ENCODE data around the gene ARHGEF28.
A peak's percentile ranks its signal among the peaks of the same experiment; 100 is the strongest.

Gene ARHGEF28

DNA sequence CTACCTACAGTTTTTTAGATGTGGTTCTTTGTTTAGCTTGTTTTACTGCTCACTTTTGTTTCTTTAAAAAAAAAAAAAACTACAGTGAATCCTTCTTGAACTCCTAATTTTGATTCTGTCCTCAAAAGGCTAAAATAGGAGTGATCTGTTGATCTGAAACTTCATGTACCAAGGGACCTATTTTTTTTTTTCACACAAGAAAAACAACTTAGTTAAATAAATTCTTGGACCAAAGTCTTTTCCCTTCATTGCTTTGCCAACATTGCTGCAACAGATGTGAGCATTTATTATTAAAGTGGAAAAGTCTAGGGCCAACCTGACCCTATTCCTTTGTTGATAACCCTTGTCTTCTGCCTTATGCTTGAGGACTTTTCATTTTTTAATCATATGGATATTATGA is 236.8 kb downstream of the ARHGEF28 start:
- FAIRE-seq: no peak

DNA sequence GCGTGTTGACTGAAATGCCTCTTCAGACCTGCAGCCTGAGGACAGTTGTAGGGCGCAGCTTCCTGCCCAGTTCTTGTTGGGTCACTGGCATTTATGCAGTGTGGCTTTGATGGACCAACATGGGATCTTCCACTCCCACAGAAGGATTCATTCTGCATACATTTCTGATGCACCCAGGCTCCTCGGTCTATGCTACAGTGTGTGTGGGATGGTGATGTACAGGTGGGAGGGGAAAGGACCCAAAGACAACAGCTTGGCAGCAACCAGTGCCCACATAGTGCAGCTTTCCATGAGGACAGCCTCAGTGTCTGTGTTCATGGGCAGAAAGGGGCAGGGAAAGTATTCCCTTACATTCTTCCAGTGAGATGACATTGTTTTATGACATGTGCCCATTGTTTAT is 237.9 kb downstream of the ARHGEF28 start:
- FAIRE-seq: no peak

DNA sequence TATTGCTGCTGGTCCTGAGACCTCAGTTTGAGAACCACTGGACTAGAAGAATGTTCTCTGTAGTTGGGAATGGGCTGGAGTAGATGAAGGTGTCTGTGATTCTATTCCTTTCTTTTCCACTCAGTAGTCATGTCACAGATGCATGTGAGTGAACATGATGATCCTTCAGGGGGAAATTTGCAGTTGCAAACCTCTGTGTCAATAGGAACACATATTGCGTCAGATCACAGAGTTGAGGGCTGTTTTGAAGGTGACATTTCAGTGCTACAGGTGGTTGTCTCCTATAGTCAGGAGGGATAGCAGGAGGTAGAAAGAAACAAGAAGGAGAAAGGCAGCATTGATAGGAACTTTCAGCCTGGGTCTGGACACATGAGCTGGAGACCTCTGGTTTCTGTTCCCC is 239.3 kb downstream of the ARHGEF28 start:
- FAIRE-seq: no peak

DNA sequence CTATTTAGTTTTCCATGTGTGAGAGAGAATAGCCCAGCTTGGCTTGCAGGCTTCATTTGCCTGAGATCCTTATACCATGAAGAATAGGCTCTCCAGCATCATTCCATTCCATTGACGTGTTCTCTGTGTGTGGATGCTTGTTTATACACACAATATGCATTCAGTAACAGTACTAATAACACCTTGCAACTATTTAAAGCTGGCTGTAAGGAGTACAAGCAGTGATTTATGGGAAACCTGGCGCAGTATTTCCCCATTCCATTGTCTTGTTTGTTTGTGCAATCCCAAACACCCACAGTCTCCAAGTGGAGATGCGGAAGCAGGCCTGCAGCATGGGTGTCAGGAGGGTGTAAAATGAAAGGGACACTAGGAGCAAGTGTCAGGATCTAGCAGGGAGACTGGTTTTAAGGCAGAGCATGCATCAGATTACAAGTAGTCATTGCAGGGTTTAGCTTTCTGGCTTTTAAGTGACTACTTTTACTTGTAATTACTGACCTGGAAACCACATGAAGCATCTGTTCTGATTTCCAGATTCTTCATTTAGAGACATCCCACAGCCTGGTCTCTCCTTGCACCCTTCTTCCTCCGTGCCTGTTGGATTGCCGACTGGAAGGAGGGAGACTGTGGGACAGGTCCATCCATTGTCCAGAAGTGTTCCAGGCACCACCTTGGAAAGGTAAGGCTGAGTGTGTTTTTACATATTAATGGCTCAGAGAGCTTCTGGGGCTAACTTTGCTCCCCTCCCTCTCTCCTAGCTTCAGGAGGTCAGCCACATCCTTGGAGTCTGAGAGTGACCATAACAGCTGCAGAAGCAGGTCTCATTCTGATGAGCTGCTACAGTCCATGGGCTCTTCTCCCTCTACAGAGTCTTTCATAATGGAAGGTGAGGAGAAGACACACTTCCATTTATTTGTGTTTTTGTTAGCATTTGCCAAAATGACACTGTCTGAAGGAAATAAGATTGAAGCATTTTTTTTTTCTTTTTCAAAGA is 241.6 kb downstream of the ARHGEF28 start:
- no peak for FAIRE-seq

DNA sequence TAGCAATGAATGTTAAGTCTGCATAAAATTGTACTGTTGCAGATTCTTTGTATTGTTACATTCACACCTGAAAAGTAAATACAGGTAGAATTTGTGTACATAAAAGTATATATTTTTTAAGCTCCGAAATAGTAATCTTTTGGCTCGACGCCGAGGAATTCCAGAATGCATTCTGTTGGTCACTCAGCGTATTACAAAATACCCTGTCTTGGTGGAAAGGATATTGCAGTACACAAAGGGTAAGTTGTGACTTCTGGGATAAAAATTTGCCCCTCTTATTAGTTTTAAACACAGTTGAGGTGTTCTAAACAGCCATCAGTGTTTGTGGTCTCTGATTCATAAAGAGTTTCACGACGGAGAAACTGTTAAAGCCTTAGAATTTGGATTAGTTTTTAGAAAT is 257.6 kb downstream of the ARHGEF28 start:
- FAIRE-seq: no peak

DNA sequence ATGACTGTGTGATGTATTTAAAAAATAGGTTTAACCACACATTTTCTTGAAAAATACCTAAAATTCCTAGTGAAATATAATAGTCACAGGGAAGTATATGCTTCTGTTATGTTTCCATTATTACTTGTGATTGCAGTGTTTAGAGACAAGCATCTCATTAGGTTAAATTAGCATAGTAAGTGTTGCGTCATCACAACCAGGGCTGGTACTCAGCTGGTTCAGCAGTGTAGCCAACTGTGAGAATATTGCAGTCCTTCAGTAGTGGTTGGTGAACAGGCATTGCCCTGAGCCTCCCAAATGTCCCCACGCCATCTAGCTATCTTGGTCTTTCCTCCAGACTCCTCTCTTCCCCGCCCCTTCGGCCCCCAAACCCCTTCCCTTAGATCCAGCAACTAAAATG is 261.7 kb downstream of the ARHGEF28 start:
- no peak for FAIRE-seq

DNA sequence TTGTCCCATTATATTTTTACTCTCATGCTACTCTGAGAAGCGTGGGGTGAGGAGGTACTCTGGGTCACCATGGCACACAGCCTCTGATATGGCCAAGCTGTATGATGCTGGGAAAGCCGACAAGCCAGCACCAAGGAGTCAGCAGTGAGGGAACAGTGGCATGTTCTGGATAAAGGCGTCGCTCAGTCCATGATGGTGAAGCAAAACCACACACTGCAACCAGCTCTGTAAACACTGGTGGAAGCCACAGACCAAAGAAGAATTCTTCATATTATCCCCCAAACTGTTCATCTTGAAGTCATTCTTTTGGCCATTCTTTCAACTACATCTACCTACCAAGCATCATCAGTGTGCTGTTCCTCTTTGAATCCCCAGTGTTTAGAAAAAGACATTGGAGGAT is 264.6 kb downstream of the ARHGEF28 start:
- FAIRE-seq: no peak

DNA sequence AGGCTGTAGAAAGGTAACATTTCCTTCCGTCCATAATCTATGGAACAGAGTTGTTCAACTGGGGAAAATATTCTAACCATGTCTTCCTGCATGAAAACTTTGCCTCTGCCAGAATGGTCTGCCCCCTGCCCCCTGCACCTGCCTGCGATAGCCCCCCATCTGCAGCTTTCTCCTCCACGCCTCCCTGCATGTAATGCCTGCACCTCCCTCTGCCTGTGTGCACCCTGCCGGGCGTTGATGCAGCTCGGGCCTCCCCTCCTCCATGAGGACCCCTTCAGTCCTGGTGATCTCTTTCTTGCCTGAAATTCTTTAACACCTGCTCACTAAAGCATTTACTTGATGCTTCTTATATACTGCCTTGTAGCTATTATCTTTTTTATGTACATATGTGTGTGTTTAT is 266.2 kb downstream of the ARHGEF28 start:
- FAIRE-seq: no peak

DNA sequence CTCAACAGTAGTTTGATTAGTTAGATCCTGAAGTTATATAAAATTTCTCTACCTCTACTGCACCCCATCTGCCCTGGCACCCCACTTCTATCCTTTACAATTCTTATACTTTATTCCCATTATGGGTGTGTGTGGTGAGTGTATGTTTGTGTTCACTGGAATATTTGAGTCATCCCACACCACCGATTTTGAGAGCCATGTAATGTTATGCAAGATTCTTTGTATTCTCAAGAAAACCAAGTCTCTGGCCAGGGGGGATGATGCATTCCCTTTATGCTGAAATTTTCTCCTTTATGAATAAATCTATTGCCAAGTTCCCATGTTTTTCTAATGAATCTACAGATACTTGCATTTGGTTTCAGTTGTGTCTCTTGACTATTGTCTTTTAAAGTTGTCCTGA is 266.8 kb downstream of the ARHGEF28 start:
- FAIRE-seq: no peak

DNA sequence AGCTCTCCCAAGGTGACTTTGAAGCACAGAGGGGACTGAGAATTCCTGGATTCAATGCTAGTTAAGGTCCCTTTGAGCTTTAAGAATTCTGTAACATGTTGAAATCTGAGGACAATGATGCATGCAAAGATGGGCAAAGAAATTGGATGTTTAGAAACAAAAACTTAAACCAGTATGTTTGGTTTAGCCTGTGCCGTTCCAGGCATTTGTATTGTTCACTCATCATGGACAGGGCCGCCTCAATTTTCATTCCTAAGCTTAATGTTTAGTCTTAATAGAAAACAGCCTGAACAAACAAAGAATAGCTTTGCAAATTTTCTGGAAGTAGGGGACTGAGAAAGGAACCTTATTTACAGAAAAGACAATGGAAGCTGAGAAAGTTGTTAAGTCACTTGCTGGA is 267.8 kb downstream of the ARHGEF28 start:
- no peak for FAIRE-seq

DNA sequence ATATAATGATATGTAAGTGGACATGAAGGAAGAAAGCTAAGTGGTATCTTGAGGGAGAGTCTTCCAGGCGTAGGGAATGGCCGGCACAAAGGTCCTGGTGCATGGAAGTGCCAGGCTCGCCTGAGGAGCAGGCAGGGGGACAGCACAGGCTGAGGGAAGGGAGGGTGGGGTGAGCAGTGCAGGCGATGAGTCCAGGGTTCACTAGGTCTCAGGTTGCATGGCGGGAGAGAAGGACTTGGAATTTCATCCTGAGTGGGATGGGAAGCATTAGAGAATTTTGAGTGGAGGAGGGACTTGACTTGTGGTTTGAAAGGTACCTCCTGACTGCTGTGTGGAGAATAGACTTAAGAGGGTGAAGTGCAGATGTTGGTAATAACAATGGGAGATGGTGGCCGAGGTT is 268.9 kb downstream of the ARHGEF28 start:
- FAIRE-seq: no peak

DNA sequence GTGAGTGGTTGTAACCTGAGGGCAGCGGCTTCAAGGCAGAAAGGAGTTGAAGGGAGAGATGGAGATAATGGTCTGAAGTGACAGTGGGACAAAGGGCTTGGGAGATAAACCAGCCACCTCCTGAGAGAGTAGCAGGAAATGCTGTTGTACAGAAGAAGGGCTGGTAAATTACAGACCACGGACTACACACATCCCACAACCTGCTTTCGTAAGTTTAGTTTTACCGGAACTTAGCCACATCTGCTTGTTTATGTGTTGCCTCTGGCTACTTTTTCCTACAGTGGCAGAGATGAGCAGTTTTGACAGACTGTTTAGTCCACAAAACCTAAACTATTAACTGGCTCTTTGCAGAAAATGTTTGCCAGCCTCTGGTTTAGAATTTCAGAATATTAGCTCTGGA is 269.5 kb downstream of the ARHGEF28 start:
- no peak for FAIRE-seq

DNA sequence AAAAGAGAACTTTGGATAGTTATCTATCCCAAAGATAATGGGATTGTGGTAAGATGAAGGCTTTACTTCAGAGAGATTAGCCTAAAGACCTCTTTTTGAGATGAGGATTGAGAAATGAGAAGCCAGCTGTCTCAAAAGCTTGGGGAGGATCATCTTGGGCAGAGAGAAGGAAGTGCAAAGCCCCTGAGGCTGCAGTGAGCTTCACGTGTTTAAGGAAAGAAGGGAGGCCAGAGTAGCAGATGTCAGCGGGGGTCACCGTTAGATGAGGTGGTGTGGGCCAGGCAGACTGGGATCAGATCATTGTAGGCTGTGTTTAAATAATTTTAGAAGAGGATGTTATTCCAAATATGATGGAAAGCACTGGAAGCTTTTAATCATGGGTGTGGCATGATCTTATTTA is 270.1 kb downstream of the ARHGEF28 start:
- FAIRE-seq: no peak

DNA sequence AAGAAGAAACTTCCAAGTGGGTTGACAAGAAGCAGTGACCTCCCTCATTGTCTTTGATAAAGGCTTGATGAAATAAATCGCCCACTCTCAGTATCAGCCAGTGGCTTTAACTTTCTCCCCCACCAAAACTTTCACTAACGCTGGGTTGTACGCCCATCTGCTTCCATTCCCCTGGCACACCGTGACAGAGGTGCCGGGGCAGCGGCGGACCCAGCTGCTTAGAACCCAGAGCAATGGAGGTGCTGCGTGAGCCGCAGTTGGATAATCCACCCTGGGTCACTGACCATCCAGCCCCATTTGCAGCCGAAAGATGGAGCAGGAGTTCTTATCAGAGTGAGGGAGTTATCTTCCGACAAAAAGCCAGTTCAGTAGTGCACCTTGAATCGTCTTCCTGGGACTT is 270.7 kb downstream of the ARHGEF28 start:
- no peak for FAIRE-seq

DNA sequence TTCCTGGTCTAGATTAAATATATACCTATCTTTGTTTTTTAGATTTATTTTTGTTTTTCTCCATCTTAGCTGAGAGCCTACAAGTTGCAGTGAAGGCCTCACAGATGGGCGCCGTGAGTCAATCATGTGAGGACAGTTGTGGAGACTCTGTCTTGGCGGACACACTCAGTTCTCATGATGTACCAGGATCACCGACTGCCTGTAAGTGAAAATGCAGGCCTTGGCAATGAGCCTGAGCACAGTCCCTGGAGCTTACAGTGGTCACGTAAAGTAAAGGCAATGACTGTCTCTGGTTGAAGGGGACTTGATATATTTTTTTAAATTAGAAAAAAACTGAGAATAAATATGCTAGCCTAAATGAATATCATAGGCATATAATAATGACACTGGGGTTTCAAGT is 271.9 kb downstream of the ARHGEF28 start:
- no peak for FAIRE-seq

DNA sequence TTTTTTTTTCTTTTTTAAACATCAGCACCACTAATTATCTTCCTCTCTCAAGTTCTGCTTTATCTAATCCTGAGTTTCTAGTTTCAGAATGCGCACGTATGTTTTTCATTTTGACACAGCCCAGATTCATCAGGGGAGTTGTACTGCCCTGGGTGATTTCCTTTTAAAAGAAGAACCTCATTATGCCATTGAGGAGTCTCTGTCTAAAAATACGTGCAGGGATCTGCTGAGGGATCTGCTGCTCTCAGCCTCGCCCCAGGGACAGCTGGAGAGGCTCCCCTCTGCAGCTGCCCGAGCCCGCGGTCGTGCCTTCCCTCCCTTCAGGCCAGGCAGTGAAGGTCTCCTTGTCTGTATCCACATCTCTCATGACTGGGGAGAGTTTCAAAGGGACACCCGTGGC is 273.1 kb downstream of the ARHGEF28 start:
- FAIRE-seq: no peak

DNA sequence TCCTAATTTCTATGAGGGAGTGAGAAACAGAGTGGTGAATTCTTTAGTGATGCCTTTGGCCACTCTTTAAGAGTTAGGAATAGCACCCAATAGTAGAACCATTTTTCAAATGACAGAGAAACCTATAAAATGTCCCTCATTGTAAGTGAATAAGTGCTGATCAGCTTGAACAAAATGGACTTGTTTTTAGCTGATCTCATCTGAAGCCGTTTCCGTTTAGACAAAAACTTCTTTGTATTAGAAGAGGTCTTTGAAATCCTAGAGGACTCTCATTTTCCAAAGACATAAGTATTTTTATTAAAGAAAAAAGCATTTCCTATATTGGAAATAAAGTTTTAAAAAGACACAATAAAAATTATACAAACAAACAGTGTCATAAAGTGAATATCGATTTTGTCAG is 273.9 kb downstream of the ARHGEF28 start:
- FAIRE-seq: no peak

DNA sequence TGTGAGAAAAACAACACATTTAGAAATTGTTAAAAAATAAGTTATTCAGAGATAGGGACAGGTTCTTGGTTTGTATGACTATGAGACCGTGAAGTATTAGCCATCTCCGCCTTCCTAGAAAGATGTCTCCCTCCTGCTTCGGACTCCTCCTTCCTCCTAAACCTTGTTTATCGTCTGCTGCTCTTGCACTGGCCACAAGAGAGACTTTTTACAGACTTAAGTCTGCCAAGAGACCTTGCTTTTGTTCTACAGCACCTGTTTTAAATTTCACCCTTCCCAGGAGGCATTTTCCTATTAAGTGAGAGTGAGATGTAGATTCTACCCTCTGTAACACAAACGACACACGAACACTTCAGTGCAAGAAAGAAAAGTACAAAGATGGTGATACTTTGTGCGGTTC is 274.6 kb downstream of the ARHGEF28 start:
- FAIRE-seq: no peak

DNA sequence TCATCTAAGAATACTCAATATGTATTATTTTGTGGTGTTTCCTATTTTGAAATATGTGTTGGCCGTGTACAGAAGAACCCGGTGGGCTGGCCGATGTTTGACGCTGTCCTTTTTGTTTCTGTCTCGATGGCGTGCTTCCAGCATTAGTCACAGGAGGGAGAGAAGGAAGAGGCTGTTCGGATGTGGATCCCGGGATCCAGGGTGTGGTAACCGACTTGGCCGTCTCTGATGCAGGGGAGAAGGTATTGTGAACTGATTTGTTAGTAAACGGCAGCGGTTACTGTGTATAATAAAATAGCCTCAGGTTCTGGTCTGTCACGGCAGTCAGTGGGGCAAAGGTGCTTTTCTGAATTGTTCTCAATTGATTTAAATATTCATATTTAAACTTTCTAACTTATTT is 275.0 kb downstream of the ARHGEF28 start:
- no peak for FAIRE-seq

DNA sequence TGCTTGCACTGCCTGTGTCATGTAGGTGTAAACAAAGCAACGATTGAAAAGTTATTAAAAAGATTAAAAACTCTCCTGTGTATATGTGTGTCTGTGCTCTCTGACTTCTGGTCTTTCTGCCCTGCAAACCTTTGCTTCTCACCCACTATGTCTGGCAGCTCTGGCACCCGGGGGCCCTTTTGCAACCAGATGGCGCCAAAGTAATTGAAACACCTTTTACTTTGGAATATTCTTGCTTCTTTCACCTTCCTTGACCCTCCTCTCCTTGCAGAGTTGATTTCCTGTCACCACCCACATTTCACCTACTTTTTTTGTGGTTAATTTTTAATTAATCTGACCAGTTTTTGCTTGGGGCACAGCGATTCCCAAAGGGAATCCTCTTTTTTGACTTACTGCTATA is 275.5 kb downstream of the ARHGEF28 start:
- no peak for FAIRE-seq

DNA sequence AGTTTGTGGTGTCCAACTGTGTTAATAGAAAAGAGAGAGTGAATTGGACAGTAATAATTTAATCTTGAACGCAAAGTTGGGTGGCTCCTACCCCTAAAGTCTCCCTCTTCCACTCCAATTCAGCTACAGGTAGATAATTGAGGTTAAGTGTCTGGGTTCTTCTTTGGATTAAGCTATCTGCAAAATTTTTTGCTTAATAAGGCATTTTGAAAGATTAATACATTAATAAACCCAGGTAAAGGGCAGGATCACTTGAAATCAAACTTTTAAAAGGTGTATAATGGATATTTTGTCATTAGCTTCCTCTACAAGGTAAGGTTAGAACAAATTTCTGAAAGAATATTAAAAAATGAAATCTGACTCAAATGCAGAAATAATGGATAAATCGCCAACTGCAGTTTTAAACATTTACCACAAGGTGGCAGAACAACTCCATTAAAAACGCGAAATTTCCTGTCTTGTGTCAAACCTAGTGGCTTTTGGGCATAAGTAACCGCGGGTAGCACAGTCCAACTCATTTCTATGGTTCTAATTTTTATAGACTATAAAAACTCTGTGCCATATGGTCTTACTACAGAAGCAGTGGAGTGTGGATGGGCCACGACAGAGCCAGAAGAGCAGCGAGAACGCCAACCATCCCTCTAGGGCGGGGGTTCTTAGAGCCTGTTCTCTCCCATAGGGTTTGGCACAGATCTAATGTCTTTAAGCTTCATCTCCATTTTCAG is 276.5 kb downstream of the ARHGEF28 start:
- peak; percentile 97 for FAIRE-seq

DNA sequence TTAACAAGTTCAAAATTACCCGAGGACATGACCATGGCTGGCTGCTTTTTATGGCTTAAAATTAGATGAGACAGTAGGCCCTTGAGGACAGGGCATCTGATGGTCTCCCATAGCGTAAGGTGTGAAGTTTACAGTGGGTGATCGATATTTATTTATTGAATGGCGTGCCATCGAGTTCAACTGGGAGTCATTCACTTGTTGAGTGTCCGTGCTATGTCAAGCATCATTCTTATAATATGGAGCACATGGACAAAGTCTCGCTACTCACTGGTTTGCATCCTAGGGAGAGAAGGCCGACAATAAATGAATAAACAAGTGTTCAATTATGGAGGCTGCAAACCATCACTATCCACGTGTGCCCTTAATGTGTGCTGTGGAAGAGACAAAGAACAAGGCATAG is 277.2 kb downstream of the ARHGEF28 start:
- FAIRE-seq: no peak

DNA sequence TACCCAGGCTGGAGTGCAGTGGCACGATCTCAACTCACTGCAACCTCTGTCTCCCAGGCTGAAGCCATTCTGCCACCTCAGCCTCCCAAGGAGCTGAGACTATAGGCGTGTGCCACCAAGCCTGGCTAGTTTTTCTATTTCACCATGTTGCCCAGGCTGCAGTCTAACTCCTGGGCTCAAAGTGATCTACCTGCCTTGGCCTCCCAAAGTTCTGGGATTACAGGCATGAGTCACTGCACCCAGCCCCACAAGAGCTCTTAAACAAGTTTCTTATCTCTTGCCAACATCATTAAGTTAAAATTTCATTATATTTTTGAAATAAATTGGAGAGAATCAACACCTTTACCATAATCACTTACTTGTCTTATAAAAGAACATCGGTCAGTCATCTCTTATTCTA is 280.3 kb downstream of the ARHGEF28 start:
- no peak for FAIRE-seq

DNA sequence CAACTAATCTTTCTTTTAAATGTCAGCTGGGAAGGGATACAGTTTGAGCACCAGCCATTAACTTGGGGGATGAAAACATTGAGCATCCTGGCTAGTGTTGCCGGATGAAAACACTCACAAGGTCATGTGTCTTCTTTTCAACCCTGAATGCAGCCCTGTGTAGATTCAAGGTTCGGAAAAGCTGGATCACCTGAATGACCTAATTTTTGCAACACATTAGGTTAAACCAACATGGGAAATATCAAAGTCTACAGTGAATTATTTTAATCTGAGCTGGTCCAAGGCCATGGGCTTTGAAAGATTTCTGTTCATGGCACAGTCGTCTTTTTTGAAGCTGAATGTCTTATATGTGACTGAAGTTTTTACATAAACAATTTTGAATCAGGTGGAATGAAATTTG is 281.2 kb downstream of the ARHGEF28 start:
- no peak for FAIRE-seq

Data from A204.1 (cell line).